Uterus (tissue), 4 donors: ENCODE data around the gene ADM2. TPM values are rescaled to one million over a fixed set of nuclear protein-coding genes. Genes with fewer than 3 reads are reported as not detected.

Source experiments
- DNase-seq, 2 donors: peaks; one replicate each; pipeline ENCODE4 v3.0.0-alpha.2; 2019 to 2020
- H3K27ac ChIP-seq, 2 donors: fragments of 200-600 bp; sonication (generic); 1 replicate in 1 of 2; 2 replicates in 1 of 2; pipeline ENCODE4 v1.5.1; 2016 to 2018
- H3K27me3 ChIP-seq, 2 donors: fragments of 200-600 bp; sonication (generic); one replicate each; pipeline ENCODE4 v1.5.1; 2018 to 2019; ENCODE audit warnings: control low read depth in 1 of 2
- H3K36me3 ChIP-seq, 2 donors: fragments of 200-600 bp; sonication (generic); one replicate each; pipeline ENCODE4 v1.5.1; 2019; ENCODE audit warnings: control low read depth in 1 of 2
- H3K4me1 ChIP-seq, 2 donors: fragments of 200-600 bp; sonication (generic); one replicate each; pipeline ENCODE4 v1.5.1; 2018 to 2019; ENCODE audit warnings: control low read depth in 1 of 2
- H3K4me3 ChIP-seq, 2 donors: fragments of 200-600 bp; sonication (generic); 1 replicate in 1 of 2; 2 replicates in 1 of 2; pipeline ENCODE4 v1.5.1; 2018 to 2019; ENCODE audit warnings: mild to moderate bottlenecking in 1 of 2
- H3K9me3 ChIP-seq, 2 donors: fragments of 200-600 bp; sonication (generic); one replicate each; pipeline ENCODE4 v1.5.1; 2019; ENCODE audit warnings: control low read depth in 1 of 2
- CTCF ChIP-seq, 4 experiments: fragments of 200-600 bp in 2 of 4; fragments of 450-650 bp in 2 of 4; sonication (generic) in 2 of 4; IDR thresholded peaks; one replicate each; pipeline ENCODE4 v1.5.1; 2016 to 2019; ENCODE audit warnings: antibody characterized with exemption in 4 of 4, mild to moderate bottlenecking in 2 of 4, moderate library complexity in 1 of 4
- POLR2A ChIP-seq, 2 donors: fragments of 450-650 bp; IDR thresholded peaks; one replicate each; pipeline ENCODE4 v1.6.1; 2016; ENCODE audit warnings: antibody characterized with exemption in 2 of 2, mild to moderate bottlenecking in 1 of 2, moderate library complexity in 1 of 2
- intact Hi-C: fragments of 100-400 bp; cut with DNase I; formaldehyde crosslinking; loops from one replicate; pipeline ENCODE4 v1.15.1; 2023; ENCODE audit warnings: low total_unique reads
- total RNA-seq, 4 donors: library from RNA; depleted of rRNA in 3 of 4; stranded (reverse); fragments of >200 nt in 3 of 4; gene quantifications; one replicate each; pipeline versions ENCODE4 v1.1.0 to v1.2.4, GENCODE V29; 2014 to 2023
- donor health status: DM: yes; HTN: yes; CAD: no.

ADM2 gene
- total RNA-seq, 4 donors from 2014 or later = 0.14 to 0.95 TPM; not detected in 2

- Histone ChIP-seq H3K9me3 (no peaks in the 10 kb centered on the region), H3K4me1 (peaks cover 3 to 13% of the 10 kb centered on the region in 2 donors), H3K4me3 (peak overlapping the region; percentile 59 to 78), H3K27ac (peak overlapping the region; percentile 87 to 90), H3K36me3 (no peaks in the 10 kb centered on the region), H3K27me3 (no peaks in the 10 kb centered on the region)
- intact Hi-C loops = loop anchor here (10.0 kb wide), 1 partner anchor 234 kb away; the partner anchor contains the start of gene MAPK11
- no peak for TF ChIP-seq CTCF (IDR thresholded peaks at IDR 0.05)
- TF ChIP-seq POLR2A (IDR thresholded peaks at IDR 0.05) = no peak
- DNase-seq = no peak
Measured at GRCh38 chr22:50508897-50509296, 27.6 kb downstream of the ADM2 start.

- no peaks in the 10 kb centered on the region for H3K36me3 ChIP-seq
- DNase-seq = no peak
- H3K27ac ChIP-seq = no peak overlapping the region
- TF ChIP-seq CTCF (IDR thresholded peaks at IDR 0.05) (no peak), POLR2A (IDR thresholded peaks at IDR 0.05) (no peak)
- intact Hi-C loops = loop anchor here (5.0 kb wide), 1 partner anchor 39 kb away; no protein-coding TSS in a partner anchor
- no peak overlapping the region for H3K4me3 ChIP-seq
- no peaks in the 10 kb centered on the region for H3K4me1 ChIP-seq
- no peaks in the 10 kb centered on the region for H3K27me3 ChIP-seq
- H3K9me3 ChIP-seq = no peaks in the 10 kb centered on the region
Measured at GRCh38 chr22:50513175-50513574, 31.8 kb downstream of the ADM2 start.

GRCh38 chr22:50516068-50516467, 34.7 kb downstream of the ADM2 start:
- H3K36me3 ChIP-seq = no peaks in the 10 kb centered on the region
- TF ChIP-seq POLR2A (IDR thresholded peaks at IDR 0.05) (no peak), CTCF (IDR thresholded peaks at IDR 0.05) (no peak)
- intact Hi-C loops = no loop called here
- H3K4me1 ChIP-seq = no peaks in the 10 kb centered on the region
- H3K27me3 ChIP-seq = no peaks in the 10 kb centered on the region
- no peak overlapping the region for H3K27ac ChIP-seq
- DNase-seq = no peak
- no peak overlapping the region for H3K4me3 ChIP-seq
- no peaks in the 10 kb centered on the region for H3K9me3 ChIP-seq

- intact Hi-C loops = no loop called here
- no peaks in the 10 kb centered on the region for H3K4me1 ChIP-seq
- H3K27me3 ChIP-seq = no peaks in the 10 kb centered on the region
- no peak overlapping the region for H3K27ac ChIP-seq
- no peaks in the 10 kb centered on the region for H3K9me3 ChIP-seq
- no peaks in the 10 kb centered on the region for H3K36me3 ChIP-seq
- no peak for DNase-seq
- TF ChIP-seq POLR2A (IDR thresholded peaks at IDR 0.05) = no peak
- TF ChIP-seq CTCF (IDR thresholded peaks at IDR 0.05) = no peak
- no peak overlapping the region for H3K4me3 ChIP-seq
Measured at GRCh38 chr22:50516891-50517290, 35.5 kb downstream of the ADM2 start.

- no peak overlapping the region for H3K4me3 ChIP-seq
- DNase-seq = no peak
- H3K9me3 ChIP-seq = no peaks in the 10 kb centered on the region
- intact Hi-C loops = no loop called here
- H3K27me3 ChIP-seq = no peaks in the 10 kb centered on the region
- TF ChIP-seq POLR2A (IDR thresholded peaks at IDR 0.05) = no peak
- TF ChIP-seq CTCF (IDR thresholded peaks at IDR 0.05) = no peak
- H3K36me3 ChIP-seq = no peaks in the 10 kb centered on the region
- H3K27ac ChIP-seq = no peak overlapping the region
- H3K4me1 ChIP-seq = no peaks in the 10 kb centered on the region
Measured at GRCh38 chr22:50517495-50518260, 36.3 kb downstream of the ADM2 start.
